Measurements from ENCODE around the gene LRRC49.

LRRC49 gene

GRCh38 chr15:70955151-70955550, 62.5 kb downstream of the LRRC49 start:
- Histone ChIP-seq H3K79me2 (ENCODE audit: insufficient read depth, low read length) (no peaks in the 10 kb centered on the region), H3F3A (ENCODE audit: low read depth) (no peaks in the 10 kb centered on the region), H3K9me2 (replicated peaks; ENCODE audit: low read depth, low read length) (no peaks in the 10 kb centered on the region), H3K36me3 (ENCODE audit: insufficient read depth, low read length) (no peaks in the 10 kb centered on the region), H3K27me3 (ENCODE audit: insufficient read depth, low read length, poor library complexity, severe bottlenecking) (no peaks in the 10 kb centered on the region), H3K9ac (ENCODE audit: low read depth, low read length, poor library complexity, severe bottlenecking) (no peak overlapping the region), H3K4me1 (ENCODE audit: insufficient read depth, low read length, poor library complexity, severe bottlenecking) (no peaks in the 10 kb centered on the region), H3K9me3 (ENCODE audit: insufficient read depth, low read depth, low read length) (no peaks in the 10 kb centered on the region; the same call in 1 of the 2 replicates), H2AFZ (ENCODE audit: low read length) (no peak overlapping the region), H3K4me2 (ENCODE audit: low read depth, low read length, poor library complexity, severe bottlenecking) (no peak overlapping the region), H4K20me1 (ENCODE audit: insufficient read depth, low read length, poor library complexity, severe bottlenecking) (no peaks in the 10 kb centered on the region), H3K4me3 (ENCODE audit: low read length, poor library complexity, severe bottlenecking) (no peak overlapping the region)
- TF ChIP-seq EZH2phosphoT487 (IDR thresholded peaks at IDR 0.05; ENCODE audit: borderline replicate concordance) = no peak
- no peak for TF ChIP-seq CTCF (conservative IDR thresholded peaks at IDR 0.05; ENCODE audit: low read length)

- no peaks in the 10 kb centered on the region for H3K27me3 ChIP-seq (ENCODE audit: insufficient read depth, low read length, poor library complexity, severe bottlenecking)
- no peak overlapping the region for H2AFZ ChIP-seq (ENCODE audit: low read length)
- H3K9me2 ChIP-seq (replicated peaks; ENCODE audit: low read depth, low read length) = no peaks in the 10 kb centered on the region
- H3K4me1 ChIP-seq (ENCODE audit: insufficient read depth, low read length, poor library complexity, severe bottlenecking) = no peaks in the 10 kb centered on the region
- H3K4me2 ChIP-seq (ENCODE audit: low read depth, low read length, poor library complexity, severe bottlenecking) = no peak overlapping the region
- H3K9me3 ChIP-seq (ENCODE audit: insufficient read depth, low read depth, low read length) = no peaks in the 10 kb centered on the region
- no peaks in the 10 kb centered on the region for H3F3A ChIP-seq (ENCODE audit: low read depth)
- H4K20me1 ChIP-seq (ENCODE audit: insufficient read depth, low read length, poor library complexity, severe bottlenecking) = no peaks in the 10 kb centered on the region
- no peaks in the 10 kb centered on the region for H3K79me2 ChIP-seq (ENCODE audit: insufficient read depth, low read length)
- no peaks in the 10 kb centered on the region for H3K36me3 ChIP-seq (ENCODE audit: insufficient read depth, low read length)
- no peak overlapping the region for H3K4me3 ChIP-seq (ENCODE audit: low read length, poor library complexity, severe bottlenecking)
- no peak for TF ChIP-seq CTCF (conservative IDR thresholded peaks at IDR 0.05; ENCODE audit: low read length)
- TF ChIP-seq EZH2phosphoT487 (IDR thresholded peaks at IDR 0.05; ENCODE audit: borderline replicate concordance) = no peak
- H3K9ac ChIP-seq (ENCODE audit: low read depth, low read length, poor library complexity, severe bottlenecking) = no peak overlapping the region
Measured at GRCh38 chr15:70956201-70956995, 63.8 kb downstream of the LRRC49 start.

GRCh38 chr15:70962084-70962483, 69.5 kb downstream of the LRRC49 start:
- Histone ChIP-seq H4K20me1 (ENCODE audit: insufficient read depth, low read length, poor library complexity, severe bottlenecking) (no peaks in the 10 kb centered on the region), H3K79me2 (ENCODE audit: insufficient read depth, low read length) (no peaks in the 10 kb centered on the region), H3K9me3 (ENCODE audit: insufficient read depth, low read depth, low read length) (no peaks in the 10 kb centered on the region), H3K4me2 (ENCODE audit: low read depth, low read length, poor library complexity, severe bottlenecking) (no peak overlapping the region), H3K27me3 (ENCODE audit: insufficient read depth, low read length, poor library complexity, severe bottlenecking) (no peaks in the 10 kb centered on the region), H3K9ac (ENCODE audit: low read depth, low read length, poor library complexity, severe bottlenecking) (no peak overlapping the region), H3F3A (ENCODE audit: low read depth) (no peaks in the 10 kb centered on the region), H3K36me3 (ENCODE audit: insufficient read depth, low read length) (no peaks in the 10 kb centered on the region), H2AFZ (ENCODE audit: low read length) (no peak overlapping the region), H3K9me2 (replicated peaks; ENCODE audit: low read depth, low read length) (no peaks in the 10 kb centered on the region), H3K4me3 (ENCODE audit: low read length, poor library complexity, severe bottlenecking) (no peak overlapping the region), H3K4me1 (ENCODE audit: insufficient read depth, low read length, poor library complexity, severe bottlenecking) (no peaks in the 10 kb centered on the region)
- no peak for TF ChIP-seq EZH2phosphoT487 (IDR thresholded peaks at IDR 0.05; ENCODE audit: borderline replicate concordance)
- no peak for TF ChIP-seq CTCF (conservative IDR thresholded peaks at IDR 0.05; ENCODE audit: low read length)

Measured in Loucy (cell line).